ENCODE data around the gene ASIC4.

GRCh38 chr2:219469186-219469724 is 45.0 kb upstream of the ASIC4 start:
- no peak for TF ChIP-seq CTCF (conservative IDR thresholded peaks at IDR 0.05; ENCODE audit: low read depth, low read length)
- TF ChIP-seq EZH2 (IDR thresholded peaks at IDR 0.05; ENCODE audit: borderline replicate concordance, low read depth, low read length, poor library complexity, severe bottlenecking): no peak

All from A673 (cell line).